ENCODE results near the gene DNAH2.
"Not testable (repeated sequence)": the region's sequence is repeated elsewhere in the genome, so short reads cannot be mapped to it uniquely, and the experiment has no call there.

The DNAH2 gene

GRCh38 chr17:7852919-7853690, 135.6 kb downstream of the DNAH2 start:
- DNase-seq = peak in 1 of 2 experiments; percentile 18

GRCh38 chr17:7853691-7854038, 136.1 kb downstream of the DNAH2 start:
- peak in 1 of 2 experiments; percentile 18 for DNase-seq

GRCh38 chr17:7854078-7854777, 136.7 kb downstream of the DNAH2 start:
- DNase-seq = peak in 1 of 2 experiments; percentile 14

- DNase-seq = peak; percentile 24 to 27
Measured at GRCh38 chr17:7854851-7855659, 137.5 kb downstream of the DNAH2 start, which contains the start of gene TMEM88. TMEM88 (plus strand) TSS chr17:7855066; CDS start chr17:7855075, 9 bp downstream.

DNA sequence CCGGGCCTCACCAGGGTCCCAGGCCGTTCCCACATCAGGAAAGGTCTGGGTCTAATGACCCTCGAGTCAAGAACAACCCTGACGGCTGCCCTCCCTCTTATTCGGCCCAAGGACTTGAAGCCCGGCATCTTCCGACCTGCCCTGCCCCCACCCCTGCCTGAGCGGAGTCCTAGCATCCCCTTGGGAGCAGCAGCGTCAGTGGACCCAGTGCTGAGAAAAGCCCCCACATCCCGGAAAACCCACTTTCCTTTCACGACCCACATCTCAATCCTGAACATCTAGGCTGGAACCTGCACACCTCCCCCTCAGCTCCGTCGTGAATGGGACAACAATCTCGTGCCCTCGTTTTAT, 138.1 kb downstream of the DNAH2 start:
- DNase-seq = no peak

GRCh38 chr17:7856011-7856810, 138.7 kb downstream of the DNAH2 start:
- DNase-seq = peak; percentile 55 to 56

DNA sequence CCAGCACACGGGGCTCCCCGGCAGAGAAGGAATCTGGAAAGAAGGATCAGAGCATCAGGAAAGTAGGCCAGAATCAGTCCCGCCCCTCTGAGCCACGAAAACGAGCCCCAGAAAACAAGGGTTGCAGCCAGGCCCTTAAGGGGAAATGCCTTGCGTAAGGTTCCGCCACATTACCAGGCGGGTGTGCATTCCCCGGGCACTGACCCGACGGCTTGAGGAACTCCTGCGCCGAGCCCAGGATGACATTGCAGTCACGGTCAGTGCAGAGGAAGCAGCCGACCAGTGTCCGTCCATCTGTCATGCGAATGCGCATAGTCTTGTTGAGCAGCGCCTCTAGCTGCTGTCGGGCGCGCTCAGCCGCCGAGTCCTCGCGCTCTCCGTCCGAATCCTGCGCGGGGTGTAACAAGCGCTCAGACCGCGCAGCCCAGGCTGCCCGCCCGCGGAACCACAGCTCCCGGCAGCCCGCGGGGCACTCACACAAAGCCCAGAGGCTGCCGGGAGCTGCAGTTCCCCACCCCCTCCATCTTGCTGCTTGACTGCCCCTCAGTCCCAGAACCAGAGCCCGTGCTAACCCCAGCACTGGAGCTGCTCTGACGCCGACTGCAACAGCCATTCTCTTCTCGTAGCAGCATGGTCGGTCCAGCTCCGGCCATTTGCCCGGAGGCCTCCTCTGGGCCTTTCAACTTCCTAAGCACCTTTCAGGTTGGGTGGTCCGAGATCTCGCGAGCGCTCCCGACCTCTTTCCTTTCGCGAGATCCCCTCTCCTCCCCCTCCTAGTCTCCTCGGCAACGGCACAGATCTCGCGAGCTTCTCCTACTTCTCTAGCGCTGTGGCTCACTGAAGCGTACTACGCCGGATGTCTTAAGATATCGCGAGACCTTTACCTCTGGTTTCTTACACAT, 139.5 kb downstream of the DNAH2 start, which contains the start of gene NAA38:
TSS of gene NAA38 (minus strand) at position 749 of the 902 bp plus-strand sequence. CDS start at position 653, 96 bp downstream.
- peak; percentile 95 for DNase-seq

DNA sequence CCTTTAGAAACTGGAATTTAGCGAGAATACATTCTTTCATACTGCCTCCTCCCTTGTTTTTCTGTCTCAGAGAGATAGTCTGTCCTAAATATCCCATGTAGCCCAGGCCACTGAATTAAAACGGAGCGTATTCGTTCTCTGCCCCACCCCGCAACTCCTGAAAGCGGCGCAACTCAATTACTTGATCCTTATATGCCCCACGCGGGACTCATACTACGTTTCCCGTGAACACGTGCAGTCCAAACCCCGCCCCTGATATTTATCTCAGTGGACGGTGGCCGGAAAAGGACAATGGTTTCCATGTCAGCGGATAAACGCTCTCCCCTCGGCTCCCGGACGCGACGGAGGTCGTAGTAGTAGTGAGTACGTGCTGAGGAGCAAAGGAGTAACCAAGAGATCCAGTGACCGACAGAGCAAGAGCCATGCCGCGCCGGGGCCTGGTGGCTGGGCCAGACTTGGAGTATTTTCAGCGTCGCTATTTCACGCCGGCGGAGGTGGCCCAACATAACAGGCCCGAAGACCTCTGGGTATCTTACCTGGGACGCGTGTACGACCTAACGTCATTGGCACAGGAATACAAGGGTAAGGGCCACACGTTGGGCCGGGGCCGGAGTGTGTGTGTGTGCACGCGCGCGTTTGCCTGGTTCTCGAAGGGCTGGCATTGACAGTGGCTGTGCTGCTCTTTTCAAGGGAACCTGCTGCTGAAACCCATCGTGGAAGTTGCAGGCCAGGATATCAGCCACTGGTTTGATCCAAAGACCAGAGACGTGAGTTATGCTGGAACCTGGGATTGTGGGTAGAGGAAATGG, 140.4 kb downstream of the DNAH2 start, which contains the start of gene CYB5D1:
TSS of gene CYB5D1 (plus strand) at position 291 of the 809 bp plus-strand sequence. CDS start at position 423, 132 bp downstream.
- DNase-seq = peak; percentile 92 to 93

GRCh38 chr17:7858522-7858810, 140.9 kb downstream of the DNAH2 start:
- DNase-seq = no peak

GRCh38 chr17:7859028-7859427, 141.5 kb downstream of the DNAH2 start:
- DNase-seq = no peak

DNA sequence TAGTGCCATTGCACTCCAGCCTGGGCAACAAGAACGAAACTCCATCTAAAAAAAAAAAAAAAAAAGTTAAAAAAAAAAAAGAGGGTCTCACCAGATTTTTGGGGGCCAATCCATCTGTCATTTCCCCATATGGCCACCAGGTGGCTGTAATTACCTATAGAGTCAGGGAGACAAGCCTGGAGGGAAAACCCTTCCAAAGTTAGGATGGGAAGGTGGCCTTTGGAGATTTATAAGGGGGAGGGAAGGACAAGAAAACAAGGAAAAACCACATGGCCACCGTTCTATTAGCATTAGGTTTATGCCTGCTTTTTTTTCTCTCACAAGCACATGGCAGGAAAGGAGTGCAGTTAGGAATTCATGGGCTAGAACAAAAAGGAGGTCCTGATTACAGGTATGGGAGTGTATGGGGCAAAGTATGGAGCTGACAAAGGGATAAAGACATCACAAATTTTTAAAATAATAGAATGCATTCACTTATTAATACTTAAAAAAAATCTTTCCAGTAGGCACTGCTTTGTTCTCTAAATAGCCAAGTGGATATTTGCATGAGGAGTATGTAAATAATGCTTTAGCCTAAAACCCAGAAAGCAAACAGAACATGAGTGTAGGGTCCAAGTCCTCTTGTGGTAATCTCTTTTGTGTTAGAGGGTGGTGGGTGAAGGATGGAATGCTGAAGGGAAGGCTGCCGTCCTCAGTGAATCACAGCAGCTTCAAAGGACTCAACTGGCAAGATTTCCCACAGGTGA, 145.3 kb downstream of the DNAH2 start:
- peak in 1 of 2 experiments; percentile 54 for DNase-seq

- not testable (repeated sequence) for DNase-seq
Measured at GRCh38 chr17:7864384-7864783, 146.8 kb downstream of the DNAH2 start.

GRCh38 chr17:7864995-7865650, 147.6 kb downstream of the DNAH2 start:
- DNase-seq = no peak

DNA sequence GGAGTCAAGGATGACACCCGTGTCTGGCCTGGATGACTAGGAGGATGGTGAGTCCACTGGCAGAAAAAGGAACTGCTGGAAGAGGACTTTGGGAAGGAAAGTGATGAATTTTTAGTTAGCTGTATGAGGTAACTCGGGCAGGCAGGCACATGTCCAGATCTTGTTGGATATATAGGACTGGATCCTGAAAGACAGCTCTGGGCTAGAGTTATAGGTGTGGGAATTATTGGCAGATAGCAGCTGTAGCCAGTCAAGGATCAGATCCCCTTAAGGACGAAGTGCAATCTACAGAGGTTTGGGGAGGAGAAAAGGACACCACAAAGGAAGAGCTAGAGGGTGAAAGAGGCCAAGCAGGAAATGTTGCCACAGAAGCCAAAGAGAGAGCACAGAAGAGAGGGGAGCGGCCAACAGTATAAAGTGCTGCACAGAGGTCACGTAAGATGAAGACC, 150.4 kb downstream of the DNAH2 start:
- no peak for DNase-seq

DNA sequence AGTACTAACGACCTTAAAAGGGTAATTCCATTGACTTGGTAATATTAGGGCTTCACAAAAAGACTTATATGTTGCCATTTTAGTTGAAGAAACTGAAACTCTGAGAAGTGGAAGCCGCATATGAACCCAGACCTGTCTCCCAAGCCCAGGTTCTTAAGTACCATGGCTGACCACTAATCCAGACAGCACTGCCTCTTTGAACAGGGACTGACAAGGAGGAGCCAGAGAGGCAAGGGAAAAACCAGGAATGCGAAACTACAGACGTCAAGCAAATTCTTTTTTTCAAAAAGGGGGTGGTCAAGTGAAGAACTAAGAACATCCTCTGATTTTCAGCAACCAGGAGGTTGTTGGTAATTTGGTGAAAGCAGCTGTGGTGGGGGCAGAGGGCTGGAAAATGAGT, 155.5 kb downstream of the DNAH2 start:
- DNase-seq = no peak

- DNase-seq = no peak
Measured at GRCh38 chr17:7875804-7876370, 158.3 kb downstream of the DNAH2 start.

DNA sequence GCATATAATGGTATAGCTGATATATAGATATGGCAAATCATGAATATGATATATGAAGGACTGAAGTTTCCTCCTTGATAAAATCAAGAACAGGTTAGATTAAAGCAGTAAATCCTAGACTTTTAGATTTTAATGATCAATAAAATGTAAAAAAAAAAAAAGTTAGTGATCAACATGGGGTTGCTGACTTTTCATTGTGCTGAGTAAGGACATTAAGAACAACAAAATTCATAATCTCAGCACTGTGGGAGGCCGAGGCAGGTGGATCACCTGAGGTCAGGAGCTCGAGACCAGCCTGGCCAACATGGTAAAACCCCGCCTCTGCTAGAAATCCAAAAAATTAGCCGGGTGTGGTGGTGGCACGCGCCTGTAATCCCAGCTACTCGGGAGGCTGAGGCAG, 160.7 kb downstream of the DNAH2 start:
- no peak for DNase-seq

DNA sequence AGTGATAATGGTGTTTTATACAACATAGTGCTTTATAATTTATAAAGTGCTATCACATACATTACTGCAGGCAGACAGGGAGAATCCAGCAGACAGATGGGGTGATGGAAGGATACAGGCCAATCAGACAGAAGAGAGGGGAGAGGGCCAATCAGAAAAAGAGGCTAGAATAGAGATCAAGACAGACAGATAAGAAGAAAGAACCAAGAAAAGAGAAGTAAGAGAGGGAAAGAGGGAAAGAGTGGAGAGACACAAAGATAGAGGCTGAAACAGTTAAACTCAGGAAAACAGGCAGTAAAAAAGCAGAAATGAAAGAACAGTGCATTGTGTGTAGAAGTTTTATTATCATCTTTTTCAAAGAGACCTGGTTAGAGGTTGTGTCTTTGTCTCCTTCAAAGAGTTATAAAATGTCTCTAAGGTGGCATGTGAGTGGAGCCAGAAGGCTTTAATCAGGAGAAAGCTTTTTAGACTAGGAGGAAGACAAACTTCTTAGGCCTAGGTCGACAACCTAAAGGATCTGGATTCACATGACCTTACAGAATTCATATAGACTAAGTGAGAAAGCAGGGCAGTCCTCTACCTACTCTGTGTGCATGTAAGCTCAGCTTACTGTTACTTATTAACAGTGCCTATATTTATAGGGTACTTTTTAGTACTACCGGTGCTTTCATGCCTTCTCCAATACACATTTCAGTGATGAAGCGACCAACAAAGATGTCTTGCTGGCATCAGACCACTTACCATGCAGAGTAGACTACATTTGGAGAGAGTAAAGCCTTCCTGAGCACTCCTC, 162.7 kb downstream of the DNAH2 start:
- no peak for DNase-seq

All from activated T-cell treated with anti-CD3 and anti-CD28 coated beads, Interleukin-2, amount 50 U/mL, for 48 hours (primary cell).